SK-N-MC (cell line): ENCODE results near the gene ADRM1.

Experiments used
- EZH2 ChIP-seq: fragments of 200-600 bp; sonication (generic); IDR thresholded peaks from one replicate; pipeline ENCODE4 v1.6.1; 2017; ENCODE audit warnings: antibody characterized with exemption
- POLR2AphosphoS5 ChIP-seq: IDR thresholded peaks from 2 replicates; pipeline ENCODE4 v1.6.1; 2012; ENCODE audit warnings: mild to moderate bottlenecking, low read depth, low read length, borderline replicate concordance

DNA sequence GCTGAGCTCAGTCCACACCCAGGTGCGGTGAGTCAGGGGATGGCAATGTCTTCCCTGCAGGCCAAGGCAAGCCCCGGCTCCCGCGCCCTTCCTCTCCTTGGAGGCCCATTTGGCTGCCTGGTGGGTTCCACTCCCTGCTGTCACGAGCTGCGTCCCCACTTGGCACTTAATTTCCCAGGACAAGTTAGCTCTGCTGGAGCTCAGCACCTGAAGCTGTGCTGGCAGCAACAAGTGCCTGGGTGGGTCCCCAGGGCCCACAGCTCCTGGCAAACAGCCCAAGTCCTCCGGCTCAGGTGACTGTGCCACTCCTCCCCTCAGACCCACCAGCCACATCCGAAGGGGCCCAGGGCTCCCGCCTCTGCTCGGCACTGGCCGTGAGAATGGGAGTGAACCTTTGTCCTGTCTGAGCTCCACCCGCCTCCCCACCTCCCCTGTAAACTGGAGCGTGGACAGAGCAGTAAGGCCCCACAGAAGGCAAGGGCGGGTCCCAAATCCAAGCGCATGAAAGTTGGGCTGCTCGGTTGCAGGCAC lies 47.4 kb downstream of the ADRM1 start:
- TF ChIP-seq POLR2AphosphoS5 (no peak), EZH2 (no peak)
